ENCODE measurements around the gene PDGFB.

- TF ChIP-seq, protein P1, sequence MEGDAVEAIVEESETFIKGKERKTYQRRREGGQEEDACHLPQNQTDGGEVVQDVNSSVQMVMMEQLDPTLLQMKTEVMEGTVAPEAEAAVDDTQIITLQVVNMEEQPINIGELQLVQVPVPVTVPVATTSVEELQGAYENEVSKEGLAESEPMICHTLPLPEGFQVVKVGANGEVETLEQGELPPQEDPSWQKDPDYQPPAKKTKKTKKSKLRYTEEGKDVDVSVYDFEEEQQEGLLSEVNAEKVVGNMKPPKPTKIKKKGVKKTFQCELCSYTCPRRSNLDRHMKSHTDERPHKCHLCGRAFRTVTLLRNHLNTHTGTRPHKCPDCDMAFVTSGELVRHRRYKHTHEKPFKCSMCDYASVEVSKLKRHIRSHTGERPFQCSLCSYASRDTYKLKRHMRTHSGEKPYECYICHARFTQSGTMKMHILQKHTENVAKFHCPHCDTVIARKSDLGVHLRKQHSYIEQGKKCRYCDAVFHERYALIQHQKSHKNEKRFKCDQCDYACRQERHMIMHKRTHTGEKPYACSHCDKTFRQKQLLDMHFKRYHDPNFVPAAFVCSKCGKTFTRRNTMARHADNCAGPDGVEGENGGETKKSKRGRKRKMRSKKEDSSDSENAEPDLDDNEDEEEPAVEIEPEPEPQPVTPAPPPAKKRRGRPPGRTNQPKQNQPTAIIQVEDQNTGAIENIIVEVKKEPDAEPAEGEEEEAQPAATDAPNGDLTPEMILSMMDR (conservative IDR thresholded peaks at IDR 0.05; ENCODE audit: low read depth, low read length), result no peak
- TF ChIP-seq RFX5 (IDR thresholded peaks at IDR 0.05; ENCODE audit: low read depth, low read length), result no peak
- TF ChIP-seq RAD21 (IDR thresholded peaks at IDR 0.05; ENCODE audit: low read length), result no peak
- TF ChIP-seq POLR2A (IDR thresholded peaks at IDR 0.05; ENCODE audit: low read depth, low read length), result no peak
- TF ChIP-seq BHLHE40 (IDR thresholded peaks at IDR 0.05; ENCODE audit: low read depth, low read length), result no peak
- no peak for TF ChIP-seq RCOR1 (IDR thresholded peaks at IDR 0.05; ENCODE audit: insufficient replicate concordance, low read length)
- no peak for TF ChIP-seq MAFK (IDR thresholded peaks at IDR 0.05; ENCODE audit: low read depth, low read length)
These were observed 19.7 kb upstream of the PDGFB start for GRCh38 chr22:39264349-39265038.

All from IMR-90 (cell line).